Measurements from ENCODE around the gene SLC22A23.

DNA sequence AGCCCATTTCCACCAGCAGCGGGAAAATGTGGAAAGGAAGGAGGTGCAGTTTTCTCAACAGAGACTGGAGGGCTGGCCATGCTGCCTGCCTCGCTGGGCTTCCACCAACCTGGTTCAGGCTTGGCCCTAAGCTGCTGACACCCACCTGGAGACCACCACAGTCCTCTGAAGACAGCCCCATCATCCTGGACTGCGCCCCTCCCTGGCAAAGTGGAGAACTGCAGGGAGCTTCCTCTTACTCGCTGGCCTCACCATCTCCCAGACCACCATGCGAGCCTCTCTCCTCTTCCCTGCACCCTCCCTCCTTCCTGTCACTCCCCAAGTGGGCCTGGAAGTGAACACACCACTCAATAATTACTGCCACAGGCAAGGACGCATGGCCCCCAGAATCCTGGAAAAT, 126.7 kb downstream of the SLC22A23 start:
- TF ChIP-seq EZH2 (IDR thresholded peaks at IDR 0.05; ENCODE audit: insufficient read depth, poor library complexity, severe bottlenecking) (no peak), EZH2phosphoT487 (IDR thresholded peaks at IDR 0.05; ENCODE audit: insufficient read depth, low read depth) (no peak)
